Mesendoderm (in vitro differentiated cells): Measurements from ENCODE around the gene MAP3K9.

Experiments
- DNase-seq: peaks from one replicate; pipeline ENCODE4 v3.0.0; 2013
- H2AK5ac ChIP-seq: 2 replicates; pipeline ENCODE4 v1.6.1; 2013; ENCODE audit warnings: low read length, inconsistent platforms
- H2BK120ac ChIP-seq: 2 replicates; pipeline ENCODE4 v1.6.1; 2013; ENCODE audit warnings: low read depth, mild to moderate bottlenecking, low read length, moderate library complexity, mixed read lengths
- H2BK15ac ChIP-seq: replicated peaks from 2 replicates; pipeline ENCODE4 v1.6.1; 2013; ENCODE audit warnings: low read depth, mild to moderate bottlenecking, moderate library complexity
- H2BK5ac ChIP-seq: 2 replicates; pipeline ENCODE4 v1.6.1; 2013; ENCODE audit warnings: low read length, inconsistent platforms
- H3K18ac ChIP-seq: 2 replicates; pipeline ENCODE4 v1.6.1; 2013; ENCODE audit warnings: mild to moderate bottlenecking, low read length, mixed read lengths
- H3K23ac ChIP-seq: one replicate; pipeline ENCODE4 v1.6.1; 2013; ENCODE audit warnings: low read length
- H3K27ac ChIP-seq: 2 replicates; pipeline ENCODE4 v1.5.1; 2013; ENCODE audit warnings: low read depth, mild to moderate bottlenecking, inconsistent platforms, low read length, moderate library complexity
- H3K27me3 ChIP-seq: 2 replicates; pipeline ENCODE4 v1.6.1; 2013; ENCODE audit warnings: low read length, control low read depth, mild to moderate bottlenecking, inconsistent platforms; ENCODE audit not compliant: insufficient read depth, poor library complexity
- H3K36me3 ChIP-seq: 2 replicates; pipeline ENCODE4 v1.6.1; 2013; ENCODE audit warnings: low read length, inconsistent platforms; ENCODE audit not compliant: control insufficient read depth, insufficient read depth
- H3K4ac ChIP-seq: one replicate; pipeline ENCODE4 v1.6.1; 2013; ENCODE audit warnings: low read depth, mild to moderate bottlenecking, low read length, moderate library complexity
- H3K4me1 ChIP-seq: 2 replicates; pipeline ENCODE4 v1.6.1; 2013; ENCODE audit warnings: low read depth, low read length, inconsistent platforms; ENCODE audit not compliant: control insufficient read depth
- H3K4me2 ChIP-seq: 2 replicates; pipeline ENCODE4 v1.6.1; 2013; ENCODE audit warnings: low read length
- H3K4me3 ChIP-seq: 2 replicates; pipeline ENCODE4 v1.5.1; 2013; ENCODE audit warnings: mild to moderate bottlenecking, low read length
- H3K56ac ChIP-seq: one replicate; pipeline ENCODE4 v1.6.1; 2013; ENCODE audit warnings: low read length
- H3K79me1 ChIP-seq: 2 replicates; pipeline ENCODE4 v1.6.1; 2013; ENCODE audit warnings: low read length, inconsistent platforms
- H3K79me2 ChIP-seq: 2 replicates; pipeline ENCODE4 v1.6.1; 2013; ENCODE audit warnings: mild to moderate bottlenecking, low read length; ENCODE audit not compliant: control insufficient read depth, insufficient read depth
- H3K9ac ChIP-seq: 2 replicates; pipeline ENCODE4 v1.6.1; 2013; ENCODE audit warnings: low read length, inconsistent platforms
- H4K5ac ChIP-seq: one replicate; pipeline ENCODE4 v1.6.1; 2013; ENCODE audit warnings: low read length
- H4K8ac ChIP-seq: one replicate; pipeline ENCODE4 v1.6.1; 2013; ENCODE audit warnings: low read depth, mild to moderate bottlenecking, control low read depth, low read length, moderate library complexity
- WGBS: extraction: QIAGEN DNeasy Blood & Tissue Kit; methylation state at CpG from one replicate; pipeline ENCODE4 v1.1.7; 2013; ENCODE audit warnings: low lambda C conversion rate, missing lambda C conversion rate; ENCODE audit not compliant: insufficient coverage; ENCODE audit errors: extremely low coverage; 5-methylcytosine and 5-hydroxymethylcytosine counted together

MAP3K9 gene

GRCh38 chr14:70713096-70713495, 96.2 kb downstream of the MAP3K9 start:
- no peaks in the 10 kb centered on the region for H3K79me1 ChIP-seq
- no peak overlapping the region for H2AK5ac ChIP-seq
- no peak overlapping the region for H3K9ac ChIP-seq
- peak overlapping the region; percentile 78 for H3K18ac ChIP-seq
- no peaks in the 10 kb centered on the region for H3K79me2 ChIP-seq
- no peaks in the 10 kb centered on the region for H3K36me3 ChIP-seq
- no peak overlapping the region for H4K8ac ChIP-seq
- H3K23ac ChIP-seq, result no peak overlapping the region
- peak overlapping the region; percentile 95 for H3K4ac ChIP-seq
- H2BK15ac ChIP-seq, result no peak overlapping the region
- no peak overlapping the region for H2BK5ac ChIP-seq
- H3K56ac ChIP-seq, result no peak overlapping the region
- H3K4me1 ChIP-seq, result peaks cover 14% of the 10 kb centered on the region
- H4K5ac ChIP-seq, result no peak overlapping the region
- H3K27ac ChIP-seq, result no peak overlapping the region
- no peak overlapping the region for H3K4me2 ChIP-seq
- DNase-seq, result no peak
- WGBS, result no CpG with 5 or more reads among the region's 4 CpGs
- no peaks in the 10 kb centered on the region for H3K27me3 ChIP-seq
- peak overlapping the region; percentile 29 for H2BK120ac ChIP-seq
- H3K4me3 ChIP-seq, result no peak overlapping the region

GRCh38 chr14:70711451-70711850, 97.9 kb downstream of the MAP3K9 start:
- no peak for DNase-seq
- no peaks in the 10 kb centered on the region for H3K36me3 ChIP-seq
- no peaks in the 10 kb centered on the region for H3K27me3 ChIP-seq
- no peaks in the 10 kb centered on the region for H3K79me1 ChIP-seq
- H3K4me2 ChIP-seq, result no peak overlapping the region
- no peak overlapping the region for H2BK120ac ChIP-seq
- H3K27ac ChIP-seq, result no peak overlapping the region
- no peak overlapping the region for H4K8ac ChIP-seq
- no CpG with 5 or more reads among the region's 1 CpG for WGBS
- no peaks in the 10 kb centered on the region for H3K79me2 ChIP-seq
- H2AK5ac ChIP-seq, result no peak overlapping the region
- H3K9ac ChIP-seq, result no peak overlapping the region
- H2BK5ac ChIP-seq, result no peak overlapping the region
- H3K18ac ChIP-seq, result no peak overlapping the region
- H3K4me3 ChIP-seq, result no peak overlapping the region
- no peak overlapping the region for H4K5ac ChIP-seq
- H3K56ac ChIP-seq, result no peak overlapping the region
- H2BK15ac ChIP-seq, result no peak overlapping the region
- no peak overlapping the region for H3K4ac ChIP-seq
- peaks cover 14% of the 10 kb centered on the region for H3K4me1 ChIP-seq
- peak overlapping the region; percentile 52 for H3K23ac ChIP-seq

- peak; percentile 36 for DNase-seq
- peaks cover 16% of the 10 kb centered on the region for H3K4me1 ChIP-seq
- H3K4me3 ChIP-seq, result no peak overlapping the region
- no peaks in the 10 kb centered on the region for H3K27me3 ChIP-seq
- no peak overlapping the region for H3K4ac ChIP-seq
- peak overlapping the region; percentile 13 for H2BK120ac ChIP-seq
- no peaks in the 10 kb centered on the region for H3K79me1 ChIP-seq
- no CpG with 5 or more reads among the region's 8 CpGs for WGBS
- H2BK5ac ChIP-seq, result peak overlapping the region; percentile 1
- H3K79me2 ChIP-seq, result no peaks in the 10 kb centered on the region
- H3K4me2 ChIP-seq, result no peak overlapping the region
- no peaks in the 10 kb centered on the region for H3K36me3 ChIP-seq
- H3K56ac ChIP-seq, result peak overlapping the region; percentile 35
- no peak overlapping the region for H2BK15ac ChIP-seq
- H3K27ac ChIP-seq, result no peak overlapping the region
- H3K18ac ChIP-seq, result no peak overlapping the region
- H3K23ac ChIP-seq, result no peak overlapping the region
- no peak overlapping the region for H3K9ac ChIP-seq
- H2AK5ac ChIP-seq, result no peak overlapping the region
- H4K8ac ChIP-seq, result no peak overlapping the region
- no peak overlapping the region for H4K5ac ChIP-seq
Observed at GRCh38 chr14:70709726-70710382, 99.5 kb downstream of the MAP3K9 start.

GRCh38 chr14:70708717-70709570, 100.4 kb downstream of the MAP3K9 start:
- no peak overlapping the region for H4K8ac ChIP-seq
- H2BK15ac ChIP-seq, result no peak overlapping the region
- DNase-seq, result peak; percentile 86
- H4K5ac ChIP-seq, result no peak overlapping the region
- no peaks in the 10 kb centered on the region for H3K79me1 ChIP-seq
- H2BK5ac ChIP-seq, result peak overlapping the region; percentile 13
- H3K79me2 ChIP-seq, result no peaks in the 10 kb centered on the region
- no CpG with 5 or more reads among the region's 15 CpGs for WGBS
- H3K27ac ChIP-seq, result no peak overlapping the region
- no peak overlapping the region for H3K4me2 ChIP-seq
- no peaks in the 10 kb centered on the region for H3K36me3 ChIP-seq
- no peak overlapping the region for H2BK120ac ChIP-seq
- peak overlapping the region; percentile 4 for H3K9ac ChIP-seq
- peak overlapping the region; percentile 63 for H3K56ac ChIP-seq
- H3K18ac ChIP-seq, result no peak overlapping the region
- H3K27me3 ChIP-seq, result no peaks in the 10 kb centered on the region
- no peak overlapping the region for H2AK5ac ChIP-seq
- H3K4me1 ChIP-seq, result peaks cover 16% of the 10 kb centered on the region
- no peak overlapping the region for H3K23ac ChIP-seq
- H3K4me3 ChIP-seq, result no peak overlapping the region
- H3K4ac ChIP-seq, result no peak overlapping the region

- no CpG with 5 or more reads among the region's 6 CpGs for WGBS
- Histone ChIP-seq H3K18ac (no peak overlapping the region), H3K27me3 (no peaks in the 10 kb centered on the region), H2BK5ac (no peak overlapping the region), H2AK5ac (no peak overlapping the region), H2BK15ac (no peak overlapping the region), H3K36me3 (no peaks in the 10 kb centered on the region), H4K8ac (no peak overlapping the region), H3K27ac (no peak overlapping the region), H3K79me1 (no peaks in the 10 kb centered on the region), H3K4me1 (peaks cover 14% of the 10 kb centered on the region), H2BK120ac (no peak overlapping the region), H4K5ac (no peak overlapping the region), H3K23ac (no peak overlapping the region), H3K79me2 (no peaks in the 10 kb centered on the region), H3K4me3 (no peak overlapping the region), H3K56ac (no peak overlapping the region), H3K4ac (no peak overlapping the region), H3K4me2 (no peak overlapping the region), H3K9ac (no peak overlapping the region)
- peak; percentile 64 for DNase-seq
Observed at GRCh38 chr14:70707138-70708038, 101.9 kb downstream of the MAP3K9 start.
